Astrocyte (in vitro differentiated cells and primary cell): ENCODE data around the gene EIF4EBP3. TPM values are rescaled to one million over a fixed set of nuclear protein-coding genes. Genes with fewer than 3 reads are reported as not detected.

Source experiments
- DNase-seq: peaks from one replicate; pipeline ENCODE4 v3.0.0-alpha.2; 2010; ENCODE audit warnings: low read depth
- FAIRE-seq: peaks from 2 replicates; lab custom pipeline; 2011; peaks lifted over from hg19 to GRCh38; lab: Jason Lieb, UNC
- H2AFZ ChIP-seq: 2 replicates; pipeline ENCODE4 v1.6.0; 2012; ENCODE audit warnings: low read depth, low read length, inconsistent platforms
- H3K27ac ChIP-seq: 2 replicates; pipeline ENCODE4 v1.5.1; 2011; ENCODE audit warnings: low read depth, low read length, inconsistent platforms
- H3K27me3 ChIP-seq: 2 replicates; pipeline ENCODE4 v1.6.0; 2011; ENCODE audit warnings: low read length, inconsistent platforms; ENCODE audit not compliant: insufficient read depth
- H3K36me3 ChIP-seq: 2 replicates; pipeline ENCODE4 v1.5.1; 2011; ENCODE audit warnings: low read length, inconsistent platforms; ENCODE audit not compliant: insufficient read depth
- H3K4me1 ChIP-seq: 2 replicates; pipeline ENCODE4 v1.5.1; 2011; ENCODE audit warnings: low read length, inconsistent platforms; ENCODE audit not compliant: insufficient read depth
- H3K4me2 ChIP-seq: 2 replicates; pipeline ENCODE4 v1.6.0; 2012; ENCODE audit warnings: low read length, inconsistent platforms
- H3K4me3 ChIP-seq: 2 replicates; pipeline ENCODE4 v1.5.1; 2011; ENCODE audit warnings: low read depth, mild to moderate bottlenecking, low read length, inconsistent platforms; ENCODE audit not compliant: insufficient read depth
- H3K79me2 ChIP-seq: 2 replicates; pipeline ENCODE4 v1.6.0; 2012; ENCODE audit warnings: mild to moderate bottlenecking, low read length, inconsistent platforms; ENCODE audit not compliant: insufficient read depth
- H3K9ac ChIP-seq: 2 replicates; pipeline ENCODE4 v1.6.0; 2012; ENCODE audit warnings: mild to moderate bottlenecking, low read length, inconsistent platforms
- H3K9me3 ChIP-seq: 2 replicates; pipeline ENCODE4 v1.5.1; 2012; ENCODE audit warnings: low read depth, mild to moderate bottlenecking, low read length, inconsistent platforms; ENCODE audit not compliant: insufficient read depth
- H4K20me1 ChIP-seq: 2 replicates; pipeline ENCODE4 v1.6.0; 2012; ENCODE audit warnings: low read length, inconsistent platforms; ENCODE audit not compliant: insufficient read depth
- H3K27ac Mint-ChIP-seq: one replicate; pipeline ENCODE4 v1.8.0; 2021; ENCODE audit warnings: mild to moderate bottlenecking, mixed read lengths; ENCODE audit not compliant: unreplicated experiment
- H3K27me3 Mint-ChIP-seq: one replicate; pipeline ENCODE4 v1.8.0; 2021; ENCODE audit warnings: low read depth, mixed read lengths; ENCODE audit not compliant: unreplicated experiment
- H3K36me3 Mint-ChIP-seq: one replicate; pipeline ENCODE4 v1.8.0; 2021; ENCODE audit warnings: low read depth, mixed read lengths; ENCODE audit not compliant: unreplicated experiment
- H3K4me1 Mint-ChIP-seq: one replicate; pipeline ENCODE4 v1.8.0; 2021; ENCODE audit warnings: low read depth, mixed read lengths; ENCODE audit not compliant: unreplicated experiment
- H3K4me3 Mint-ChIP-seq: one replicate; pipeline ENCODE4 v1.8.0; 2021; ENCODE audit warnings: mild to moderate bottlenecking, moderate library complexity, mixed read lengths; ENCODE audit not compliant: unreplicated experiment
- H3K9me3 Mint-ChIP-seq: one replicate; pipeline ENCODE4 v1.8.0; 2021; ENCODE audit warnings: mild to moderate bottlenecking, mixed read lengths; ENCODE audit not compliant: unreplicated experiment
- EZH2 ChIP-seq: IDR thresholded peaks from 2 replicates; pipeline ENCODE4 v1.6.1; 2012; ENCODE audit warnings: mild to moderate bottlenecking, low read length, inconsistent platforms; ENCODE audit not compliant: insufficient read depth
- total RNA-seq: library from RNA; stranded (reverse); gene quantifications from 2 replicates; pipeline ENCODE4 v1.2.1, GENCODE V29; 2021
- TF ChIP-seq, protein P1 (sequence below): IDR thresholded peaks from 2 replicates; pipeline ENCODE4 v1.5.1; 2011; ENCODE audit warnings: low read depth, mild to moderate bottlenecking, inconsistent platforms, low read length, moderate library complexity; ENCODE audit not compliant: insufficient read depth

The EIF4EBP3 gene
- total RNA-seq, 1 donor from 2014 or later, result 3.6 TPM

DNA sequence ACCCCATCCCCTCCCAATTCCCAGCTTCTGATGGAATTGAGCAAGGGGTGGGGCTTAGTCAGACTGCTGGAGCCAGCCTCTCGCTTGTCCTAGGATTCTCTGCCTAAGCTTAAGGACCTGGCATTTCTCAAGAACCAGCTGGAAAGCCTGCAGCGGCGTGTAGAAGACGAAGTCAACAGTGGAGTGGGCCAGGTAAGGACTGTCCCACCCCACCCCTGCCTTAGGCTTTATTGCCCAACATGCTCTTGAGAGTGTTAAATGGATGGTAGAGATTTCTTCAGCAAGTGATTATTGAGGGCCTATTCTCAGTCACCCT, 18.3 kb downstream of the EIF4EBP3 start:
- Histone ChIP-seq H2AFZ (no peak overlapping the region), H3K9me3 (no peaks in the 10 kb centered on the region), H3K4me3 (peak overlapping the region; percentile 99), H3K27me3 (no peaks in the 10 kb centered on the region), H4K20me1 (peaks cover 16% of the 10 kb centered on the region), H3K4me2 (peak overlapping the region; percentile 100), H3K36me3 (peaks cover 9% of the 10 kb centered on the region), H3K4me1 (peaks cover 18% of the 10 kb centered on the region), H3K9ac (peak overlapping the region; percentile 97), H3K79me2 (peaks cover 43% of the 10 kb centered on the region), H3K27ac (peak overlapping the region; percentile 83)
- H3K27ac Mint-ChIP-seq, result peak overlapping the region; percentile 29
- peaks cover 22% of the 10 kb centered on the region for H3K36me3 Mint-ChIP-seq
- no peaks in the 10 kb centered on the region for H3K9me3 Mint-ChIP-seq
- peaks cover 10% of the 10 kb centered on the region for H3K4me1 Mint-ChIP-seq
- DNase-seq, result no peak
- TF ChIP-seq, protein P1, sequence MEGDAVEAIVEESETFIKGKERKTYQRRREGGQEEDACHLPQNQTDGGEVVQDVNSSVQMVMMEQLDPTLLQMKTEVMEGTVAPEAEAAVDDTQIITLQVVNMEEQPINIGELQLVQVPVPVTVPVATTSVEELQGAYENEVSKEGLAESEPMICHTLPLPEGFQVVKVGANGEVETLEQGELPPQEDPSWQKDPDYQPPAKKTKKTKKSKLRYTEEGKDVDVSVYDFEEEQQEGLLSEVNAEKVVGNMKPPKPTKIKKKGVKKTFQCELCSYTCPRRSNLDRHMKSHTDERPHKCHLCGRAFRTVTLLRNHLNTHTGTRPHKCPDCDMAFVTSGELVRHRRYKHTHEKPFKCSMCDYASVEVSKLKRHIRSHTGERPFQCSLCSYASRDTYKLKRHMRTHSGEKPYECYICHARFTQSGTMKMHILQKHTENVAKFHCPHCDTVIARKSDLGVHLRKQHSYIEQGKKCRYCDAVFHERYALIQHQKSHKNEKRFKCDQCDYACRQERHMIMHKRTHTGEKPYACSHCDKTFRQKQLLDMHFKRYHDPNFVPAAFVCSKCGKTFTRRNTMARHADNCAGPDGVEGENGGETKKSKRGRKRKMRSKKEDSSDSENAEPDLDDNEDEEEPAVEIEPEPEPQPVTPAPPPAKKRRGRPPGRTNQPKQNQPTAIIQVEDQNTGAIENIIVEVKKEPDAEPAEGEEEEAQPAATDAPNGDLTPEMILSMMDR, result no peak
- no peak for TF ChIP-seq EZH2
- H3K27me3 Mint-ChIP-seq, result no peaks in the 10 kb centered on the region
- peak overlapping the region; percentile 90 for H3K4me3 Mint-ChIP-seq
- FAIRE-seq, result no peak

DNA sequence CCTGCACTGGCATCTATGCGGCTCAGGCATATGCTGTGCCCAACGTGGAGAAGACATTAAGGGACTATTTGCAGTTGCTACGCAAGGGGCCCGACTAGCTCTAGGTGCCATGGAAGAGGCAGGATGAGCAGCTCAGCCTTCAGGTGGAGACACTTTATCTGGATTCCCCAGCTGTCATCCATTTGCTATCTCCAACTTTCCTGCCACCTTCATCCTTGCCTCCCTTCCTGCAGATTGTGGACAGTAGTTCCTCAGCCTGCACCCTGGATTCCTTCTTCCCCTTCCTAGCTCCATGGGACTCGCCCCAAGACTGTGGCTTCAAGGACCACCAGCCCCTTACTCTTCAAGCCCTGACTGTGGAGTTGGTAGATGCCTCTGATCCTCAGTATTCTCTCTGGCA, 19.2 kb downstream of the EIF4EBP3 start:
- Histone ChIP-seq H3K9me3 (no peaks in the 10 kb centered on the region), H4K20me1 (peaks cover 16% of the 10 kb centered on the region), H3K79me2 (peaks cover 43% of the 10 kb centered on the region), H3K27me3 (no peaks in the 10 kb centered on the region), H2AFZ (no peak overlapping the region), H3K4me2 (peak overlapping the region; percentile 100), H3K9ac (no peak overlapping the region), H3K36me3 (peaks cover 9% of the 10 kb centered on the region), H3K27ac (no peak overlapping the region), H3K4me1 (peaks cover 18% of the 10 kb centered on the region), H3K4me3 (no peak overlapping the region)
- H3K4me1 Mint-ChIP-seq, result peaks cover 10% of the 10 kb centered on the region
- TF ChIP-seq EZH2, result no peak
- TF ChIP-seq, protein P1, result no peak
- FAIRE-seq (no peak), DNase-seq (no peak)
- peak overlapping the region; percentile 90 for H3K4me3 Mint-ChIP-seq
- H3K27ac Mint-ChIP-seq, result no peak overlapping the region
- no peaks in the 10 kb centered on the region for H3K9me3 Mint-ChIP-seq
- H3K36me3 Mint-ChIP-seq, result peaks cover 18% of the 10 kb centered on the region
- peaks cover 1% of the 10 kb centered on the region for H3K27me3 Mint-ChIP-seq

- peaks cover 43% of the 10 kb centered on the region for H3K79me2 ChIP-seq
- FAIRE-seq, result no peak
These were observed 19.8 kb downstream of the EIF4EBP3 start for GRCh38 chr5:140567136-140567818.

More at GRCh38 chr5:140567136-140567818, 19.8 kb downstream of the EIF4EBP3 start:
- H4K20me1 ChIP-seq, result peaks cover 16% of the 10 kb centered on the region
- H3K9ac ChIP-seq, result no peak overlapping the region
- no peaks in the 10 kb centered on the region for H3K27me3 ChIP-seq
- H3K36me3 Mint-ChIP-seq, result peaks cover 14% of the 10 kb centered on the region
- H3K27ac ChIP-seq, result no peak overlapping the region
- H3K27ac Mint-ChIP-seq, result no peak overlapping the region
- no peak for TF ChIP-seq EZH2
- peaks cover 2% of the 10 kb centered on the region for H3K27me3 Mint-ChIP-seq
- peaks cover 18% of the 10 kb centered on the region for H3K4me1 ChIP-seq
- peaks cover 9% of the 10 kb centered on the region for H3K36me3 ChIP-seq
- H2AFZ ChIP-seq, result no peak overlapping the region
- H3K4me3 Mint-ChIP-seq, result peak overlapping the region; percentile 64
- H3K9me3 Mint-ChIP-seq, result no peaks in the 10 kb centered on the region
- no peak overlapping the region for H3K4me2 ChIP-seq
- peaks cover 10% of the 10 kb centered on the region for H3K4me1 Mint-ChIP-seq
- no peaks in the 10 kb centered on the region for H3K9me3 ChIP-seq
- DNase-seq, result no peak
- no peak overlapping the region for H3K4me3 ChIP-seq
